NCI-H748 treated with DMSO at 0.1 percent for 48 hours (cell line): Measurements from ENCODE around the gene SHKBP1.
"Not testable (repeated sequence)": the region's sequence is repeated elsewhere in the genome, so short reads cannot be mapped to it uniquely, and the experiment has no call there.

Experiments
- DNase-seq: peaks from one replicate; lab custom pipeline; 2025; lab: John Stamatoyannopoulos, UW

The SHKBP1 gene

GRCh38 chr19:40555978-40556689 is 20.5 kb upstream of the SHKBP1 start:
- DNase-seq, result no peak

- no peak for DNase-seq
These were observed 19.6 kb upstream of the SHKBP1 start for GRCh38 chr19:40556953-40557530.

GRCh38 chr19:40559394-40559793 is 17.3 kb upstream of the SHKBP1 start:
- no peak for DNase-seq

GRCh38 chr19:40560092-40560507 is 16.6 kb upstream of the SHKBP1 start:
- DNase-seq, result no peak

- no peak for DNase-seq
These were observed 14.7 kb upstream of the SHKBP1 start for GRCh38 chr19:40561947-40562346.

- not testable (repeated sequence) for DNase-seq
These were observed 12.1 kb upstream of the SHKBP1 start for GRCh38 chr19:40564535-40564934.

GRCh38 chr19:40565355-40565754 is 11.3 kb upstream of the SHKBP1 start:
- no peak for DNase-seq

- no peak for DNase-seq
These were observed 10.7 kb upstream of the SHKBP1 start for GRCh38 chr19:40565910-40566495.

GRCh38 chr19:40567040-40567749 is 9.5 kb upstream of the SHKBP1 start:
- DNase-seq, result no peak

GRCh38 chr19:40567750-40568494 is 8.8 kb upstream of the SHKBP1 start:
- no peak for DNase-seq

- DNase-seq, result peak; percentile 98
These were observed 6.2 kb upstream of the SHKBP1 start for GRCh38 chr19:40570313-40571004.

- no peak for DNase-seq
These were observed 5.7 kb upstream of the SHKBP1 start for GRCh38 chr19:40571005-40571318.

GRCh38 chr19:40571831-40572495 is 4.7 kb upstream of the SHKBP1 start:
- DNase-seq, result no peak

- DNase-seq, result no peak
These were observed 1.3 kb upstream of the SHKBP1 start for GRCh38 chr19:40575326-40575725.

- no peak for DNase-seq
These were observed 505 bp upstream of the SHKBP1 start for GRCh38 chr19:40576151-40576584.

GRCh38 chr19:40578442-40578908 is 1.8 kb downstream of the SHKBP1 start:
- no peak for DNase-seq

- no peak for DNase-seq
These were observed 3.9 kb downstream of the SHKBP1 start for GRCh38 chr19:40580619-40581018.

- DNase-seq, result no peak
These were observed 4.9 kb downstream of the SHKBP1 start for GRCh38 chr19:40581531-40581930.

- no peak for DNase-seq
These were observed 5.8 kb downstream of the SHKBP1 start for GRCh38 chr19:40582467-40582866.

GRCh38 chr19:40583283-40583682 is 6.6 kb downstream of the SHKBP1 start:
- DNase-seq, result no peak

GRCh38 chr19:40584007-40584406 is 7.3 kb downstream of the SHKBP1 start:
- DNase-seq, result no peak
